Activated CD4-positive, CD25-positive, alpha-beta regulatory T cell treated with anti-CD3 and anti-CD28 coated beads, Interleukin-2, amount 50 U/mL, for 72 hours (primary cell): ENCODE measurements around the gene PDK3.

Experiments
- DNase-seq: peaks from one replicate; pipeline ENCODE4 v3.0.0; 2021

The PDK3 gene

GRCh38 chrX:24464836-24465531 is at the start of gene PDK3:
Gene PDK3, plus strand, starts transcription at chrX:24465286. Its CDS starts 170 bp downstream, at chrX:24465456.
- peak; percentile 76 for DNase-seq

GRCh38 chrX:24415921-24416320 is 49.2 kb upstream of the PDK3 start:
- DNase-seq: no peak

- no peak for DNase-seq
Measured at GRCh38 chrX:24423960-24424359, 41.1 kb upstream of the PDK3 start.

- DNase-seq: no peak
Measured at GRCh38 chrX:24424948-24425347, 40.1 kb upstream of the PDK3 start.

GRCh38 chrX:24425806-24426205 is 39.3 kb upstream of the PDK3 start:
- no peak for DNase-seq

- DNase-seq: no peak
Measured at GRCh38 chrX:24426340-24426913, 38.7 kb upstream of the PDK3 start.

GRCh38 chrX:24426921-24427746 is 38.0 kb upstream of the PDK3 start:
- DNase-seq: no peak

- no peak for DNase-seq
Measured at GRCh38 chrX:24427747-24428019, 37.4 kb upstream of the PDK3 start.

GRCh38 chrX:24428516-24428915 is 36.6 kb upstream of the PDK3 start:
- no peak for DNase-seq

- DNase-seq: no peak
Measured at GRCh38 chrX:24435060-24435459, 30.0 kb upstream of the PDK3 start.

GRCh38 chrX:24443918-24444317 is 21.2 kb upstream of the PDK3 start:
- no peak for DNase-seq

- no peak for DNase-seq
Measured at GRCh38 chrX:24444645-24445044, 20.4 kb upstream of the PDK3 start.

GRCh38 chrX:24448762-24449250 is 16.3 kb upstream of the PDK3 start:
- no peak for DNase-seq

- no peak for DNase-seq
Measured at GRCh38 chrX:24463077-24463476, 2.0 kb upstream of the PDK3 start.

- DNase-seq: no peak
Measured at GRCh38 chrX:24464498-24464835, 619 bp upstream of the PDK3 start.

GRCh38 chrX:24465532-24465865 is 413 bp downstream of the PDK3 start:
- DNase-seq: no peak

- no peak for DNase-seq
Measured at GRCh38 chrX:24466025-24466424, 939 bp downstream of the PDK3 start.

GRCh38 chrX:24468245-24468644 is 3.2 kb downstream of the PDK3 start:
- DNase-seq: no peak

GRCh38 chrX:24471808-24472207 is 6.7 kb downstream of the PDK3 start:
- no peak for DNase-seq

- no peak for DNase-seq
Measured at GRCh38 chrX:24475480-24475879, 10.4 kb downstream of the PDK3 start.

GRCh38 chrX:24478509-24478908 is 13.4 kb downstream of the PDK3 start:
- no peak for DNase-seq

GRCh38 chrX:24479924-24480323 is 14.8 kb downstream of the PDK3 start:
- DNase-seq: peak; percentile 41

- no peak for DNase-seq
Measured at GRCh38 chrX:24480400-24480865, 15.3 kb downstream of the PDK3 start.

GRCh38 chrX:24482823-24483415 is 17.8 kb downstream of the PDK3 start:
- DNase-seq: no peak
